GM10266 (cell line): ENCODE results near the gene MEGF8.

Source experiments
- DNase-seq: peaks from one replicate; pipeline ENCODE4 v3.0.0; 2012; ENCODE audit errors: extremely low spot score
- CTCF ChIP-seq: IDR thresholded peaks from 2 replicates; pipeline ENCODE4 v1.5.1; 2012; ENCODE audit warnings: mild to moderate bottlenecking, low read depth; ENCODE audit not compliant: control insufficient read depth, insufficient read depth; ENCODE audit errors: missing control alignments

MEGF8 gene

DNA sequence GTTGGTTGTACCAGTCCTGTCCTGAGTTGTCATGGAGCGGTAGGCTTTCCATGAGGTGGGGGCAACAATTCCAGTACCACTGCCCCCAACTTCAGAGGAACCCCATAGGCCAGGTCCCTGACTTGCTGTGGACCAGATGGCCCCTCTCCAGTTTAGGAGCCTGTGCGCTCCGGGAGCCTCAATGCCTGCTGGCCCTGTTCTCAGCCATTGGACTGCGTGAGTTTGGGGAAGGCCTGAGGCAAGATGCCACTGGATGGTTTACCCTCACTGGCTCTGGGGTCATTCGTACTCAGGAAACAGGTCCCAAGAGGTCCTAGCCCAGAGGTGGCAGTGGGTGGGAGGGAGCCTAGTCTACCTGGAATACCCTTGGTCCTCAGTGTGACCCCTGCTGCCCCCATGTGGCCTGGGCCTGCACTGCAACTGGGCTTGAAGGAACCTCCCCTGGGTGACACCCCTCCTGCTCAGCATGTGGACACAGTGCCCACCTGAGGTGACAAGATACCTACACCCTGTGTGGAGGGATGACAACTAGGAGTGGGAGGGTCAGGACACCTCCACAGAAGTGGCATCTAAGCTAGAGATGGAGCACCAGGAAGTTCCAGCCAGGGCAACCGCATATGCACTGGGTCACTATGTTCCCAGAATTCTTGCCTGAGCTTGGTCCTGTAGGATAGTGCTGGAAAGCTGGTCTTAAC lies 29.5 kb upstream of the MEGF8 start:
- DNase-seq = peak; percentile 89
- peak; percentile 97 for TF ChIP-seq CTCF

DNA sequence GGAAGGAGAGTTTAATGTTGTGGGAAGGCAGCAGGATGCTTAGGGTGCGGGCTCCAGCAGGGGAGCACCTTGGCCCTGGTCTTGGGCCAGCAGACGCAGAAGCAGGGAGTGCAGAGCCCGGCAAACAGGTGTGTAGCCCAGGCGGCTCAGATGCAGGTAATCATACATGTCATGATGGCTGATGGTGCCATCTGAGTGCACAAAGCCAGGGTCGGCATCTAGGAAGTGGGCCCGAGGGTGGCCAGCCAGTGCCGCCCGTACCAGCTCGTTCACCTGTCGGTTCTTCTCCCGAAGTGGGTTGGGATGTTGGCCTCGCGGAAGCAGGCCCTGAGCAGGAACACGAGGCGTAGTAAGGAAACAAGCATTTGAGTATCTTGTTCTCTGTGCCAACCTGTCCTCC lies 28.4 kb upstream of the MEGF8 start:
- no peak for DNase-seq
- TF ChIP-seq CTCF = no peak

DNA sequence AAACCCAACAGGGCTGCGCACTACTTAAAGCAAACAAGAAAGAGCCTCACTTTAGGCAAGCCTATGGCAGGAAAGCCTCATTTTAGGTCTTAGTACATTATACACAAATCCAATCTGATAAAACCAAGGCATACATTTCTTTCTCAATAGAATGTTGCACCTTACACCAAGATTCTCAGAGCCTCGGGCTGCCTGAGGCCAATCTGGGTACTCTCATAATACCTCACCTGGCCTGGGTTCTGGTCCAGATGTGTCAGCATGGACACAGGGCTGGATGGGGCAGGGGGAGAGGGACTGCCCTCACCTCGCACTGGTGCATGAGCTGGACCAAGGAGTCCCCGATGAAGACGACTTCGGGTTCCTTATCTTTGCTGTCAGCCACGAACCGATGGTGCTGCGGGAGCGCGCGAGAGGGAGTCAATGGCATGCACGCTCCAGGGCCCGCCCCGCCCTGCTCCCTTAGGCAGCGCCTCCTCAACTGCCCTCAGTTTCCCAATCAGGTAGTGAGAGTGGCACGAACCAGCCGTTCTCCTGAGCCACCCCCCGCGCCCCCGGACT lies 23.7 kb upstream of the MEGF8 start, which contains the start of gene PRR19:
Gene PRR19 (plus strand): TSS at position 487 of the 558 bp plus-strand sequence. CDS start 7,453 bp downstream, outside the sequence.
- no peak for TF ChIP-seq CTCF
- peak; percentile 21 for DNase-seq

DNA sequence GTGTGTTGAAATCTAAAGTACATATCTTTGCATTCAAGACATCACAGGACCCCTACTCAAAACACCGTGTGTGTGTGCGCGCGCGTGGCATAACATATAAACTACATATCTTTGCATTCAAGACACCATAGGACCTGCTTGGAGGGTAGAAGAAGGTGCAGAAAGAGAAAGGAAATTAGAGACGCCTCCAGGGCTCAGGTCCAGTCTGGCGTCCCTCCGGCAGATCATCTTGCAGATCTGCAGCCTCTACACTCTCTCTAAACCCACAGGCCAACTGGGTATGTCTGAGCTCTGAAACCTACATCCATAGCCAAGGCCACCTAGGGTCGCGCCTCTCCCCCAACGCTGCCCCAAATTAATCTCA lies 22.4 kb upstream of the MEGF8 start:
- DNase-seq = no peak
- no peak for TF ChIP-seq CTCF

GRCh38 chr19:42303876-42304275 lies 21.6 kb upstream of the MEGF8 start:
- no peak for DNase-seq
- TF ChIP-seq CTCF = no peak

DNA sequence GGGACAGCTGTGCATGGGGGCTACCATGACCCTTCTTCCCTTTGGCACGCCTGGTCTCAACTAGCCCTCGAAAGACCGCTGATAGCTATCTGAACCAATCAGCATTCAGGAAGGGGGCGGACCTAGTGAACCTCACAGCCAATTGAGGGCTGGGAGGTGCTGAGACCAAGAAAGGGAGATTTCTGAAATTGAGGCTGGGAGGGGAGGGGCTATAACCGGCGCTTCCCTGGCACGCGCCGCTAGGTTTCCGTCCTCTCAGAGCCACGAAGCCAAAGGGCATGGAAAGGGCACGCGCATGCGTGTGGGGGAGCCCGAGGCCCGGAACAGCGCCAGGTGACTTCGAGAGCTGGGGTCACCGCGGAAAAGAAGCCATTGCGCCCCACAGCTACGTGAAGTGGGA lies 18.8 kb upstream of the MEGF8 start:
- DNase-seq = no peak

More for the DNA sequence above, 18.8 kb upstream of the MEGF8 start:
- no peak for TF ChIP-seq CTCF
